LNCaP clone FGC (cell line): ENCODE measurements around the gene CMTM7.
"Not testable (repeated sequence)": the region's sequence is repeated elsewhere in the genome, so short reads cannot be mapped to it uniquely, and the experiment has no call there.

ENCODE experiments used
- DNase-seq: peaks from one replicate; pipeline ENCODE4 v3.0.0-alpha.2; 2011; ENCODE audit warnings: low read depth
- H3K4me3 ChIP-seq: 2 replicates; pipeline ENCODE4 v1.5.1; 2011; ENCODE audit warnings: mild to moderate bottlenecking, low read depth, low read length, control low read depth
- CTCF ChIP-seq: IDR thresholded peaks from 2 replicates; pipeline ENCODE4 v1.5.1; 2012; ENCODE audit warnings: mild to moderate bottlenecking; ENCODE audit not compliant: control insufficient read depth, insufficient read depth; ENCODE audit errors: extremely low read depth

Gene CMTM7

GRCh38 chr3:32463415-32463814, 71.8 kb downstream of the CMTM7 start:
- not testable (repeated sequence) for DNase-seq, H3K4me3 ChIP-seq

- not testable (repeated sequence) for H3K4me3 ChIP-seq, DNase-seq
Measured at GRCh38 chr3:32464726-32465125, 73.1 kb downstream of the CMTM7 start.

GRCh38 chr3:32466808-32467207, 75.2 kb downstream of the CMTM7 start:
- not testable (repeated sequence) for DNase-seq, H3K4me3 ChIP-seq

- no peak for DNase-seq
- no peak overlapping the region for H3K4me3 ChIP-seq
- peak; percentile 99 for TF ChIP-seq CTCF
Measured at GRCh38 chr3:32467333-32468070, 75.8 kb downstream of the CMTM7 start.

- TF ChIP-seq CTCF = no peak
- no peak for DNase-seq
- no peak overlapping the region for H3K4me3 ChIP-seq
Measured at GRCh38 chr3:32469151-32469874, 77.7 kb downstream of the CMTM7 start.

GRCh38 chr3:32470362-32470761, 78.7 kb downstream of the CMTM7 start:
- no peak for DNase-seq
- no peak overlapping the region for H3K4me3 ChIP-seq
- TF ChIP-seq CTCF = no peak

GRCh38 chr3:32471246-32471645, 79.6 kb downstream of the CMTM7 start:
- no peak overlapping the region for H3K4me3 ChIP-seq
- DNase-seq = no peak
- TF ChIP-seq CTCF = no peak

GRCh38 chr3:32472151-32472550, 80.5 kb downstream of the CMTM7 start:
- H3K4me3 ChIP-seq, DNase-seq: not testable (repeated sequence)

GRCh38 chr3:32474201-32474600, 82.5 kb downstream of the CMTM7 start:
- TF ChIP-seq CTCF = no peak
- DNase-seq = no peak
- no peak overlapping the region for H3K4me3 ChIP-seq
